HepG2 (cell line): ENCODE results near the gene CMIP. TPM values are rescaled to one million over a fixed set of nuclear protein-coding genes. Genes with fewer than 3 reads are reported as not detected.

ENCODE experiments used
- CBX1 ChIP-seq: IDR thresholded peaks from one replicate; pipeline ENCODE4 v1.6.1; 2016; ENCODE audit warnings: antibody characterized with exemption, low read depth
- GTF2F1 ChIP-seq: fragments of 150-350 bp; IDR thresholded peaks from 2 replicates; pipeline ENCODE4 v1.6.1; 2014; ENCODE audit warnings: low read length
- HOXA3 ChIP-seq: sonication (generic); formaldehyde crosslinking; IDR thresholded peaks from 2 replicates; pipeline ENCODE4 v1.5.0; 2020; ENCODE audit warnings: missing genetic modification reagents
- HOXA7 ChIP-seq: sonication (generic); formaldehyde crosslinking; IDR thresholded peaks from 2 replicates; pipeline ENCODE4 v1.8.1; 2022; ENCODE audit warnings: mild to moderate bottlenecking, missing genetic modification reagents, moderate library complexity
- JUNB ChIP-seq: sonication (generic); formaldehyde crosslinking; IDR thresholded peaks from 2 replicates; pipeline ENCODE4 v1.8.0; 2022; ENCODE audit warnings: missing genetic modification reagents, mild to moderate bottlenecking, borderline replicate concordance
- KLF6 ChIP-seq: IDR thresholded peaks from 2 replicates; pipeline ENCODE4 v1.8.0; 2016; ENCODE audit warnings: missing biosample characterization, missing genetic modification reagents
- MIER2 ChIP-seq: IDR thresholded peaks from 2 replicates; pipeline ENCODE4 v1.6.1; 2016; ENCODE audit warnings: missing biosample characterization, missing genetic modification reagents
- MLLT10 ChIP-seq: sonication (generic); formaldehyde crosslinking; IDR thresholded peaks from 2 replicates; pipeline ENCODE4 v1.4.0; 2020; ENCODE audit warnings: missing genetic modification reagents
- NFKBIZ ChIP-seq: IDR thresholded peaks from 2 replicates; pipeline ENCODE4 v1.6.1; 2018; ENCODE audit warnings: missing genetic modification reagents, missing compliant biosample characterization
- PCBP1 ChIP-seq: fragments of 200-400 bp; formaldehyde crosslinking; IDR thresholded peaks from 2 replicates; pipeline ENCODE4 v1.6.1; 2017; ENCODE audit warnings: mild to moderate bottlenecking, low read depth, low read length, borderline replicate concordance
- PRDM10 ChIP-seq: sonication (generic); formaldehyde crosslinking; IDR thresholded peaks from 2 replicates; pipeline ENCODE4 v1.4.0; 2020; ENCODE audit warnings: low read depth, missing genetic modification reagents
- SMAD1 ChIP-seq: sonication (generic); formaldehyde crosslinking; IDR thresholded peaks from 2 replicates; pipeline ENCODE4 v1.4.0; 2020; ENCODE audit warnings: missing genetic modification reagents, low read depth, mild to moderate bottlenecking, borderline replicate concordance
- SOX5 ChIP-seq: IDR thresholded peaks from 2 replicates; pipeline ENCODE4 v1.6.1; 2016; ENCODE audit warnings: borderline replicate concordance
- SOX6 ChIP-seq, 2 experiments: fragments of 450-650 bp in 1 of 2; sonication (generic) in 1 of 2; formaldehyde crosslinking in 1 of 2; IDR thresholded peaks; 2 replicates each; pipeline versions ENCODE4 v1.4.0 to v1.6.1; 2017 to 2020; ENCODE audit warnings: antibody characterized with exemption in 1 of 2, mild to moderate bottlenecking in 1 of 2, missing genetic modification reagents in 1 of 2
- SP2 ChIP-seq: sonication (generic); formaldehyde crosslinking; IDR thresholded peaks from 2 replicates; pipeline ENCODE4 v1.5.1; 2020; ENCODE audit warnings: mild to moderate bottlenecking, missing genetic modification reagents
- SSRP1 ChIP-seq: IDR thresholded peaks from 2 replicates; pipeline ENCODE4 v1.6.1; 2016; ENCODE audit warnings: control low read depth
- ZBTB21 ChIP-seq: sonication (generic); formaldehyde crosslinking; IDR thresholded peaks from 2 replicates; pipeline ENCODE4 v1.4.0; 2020; ENCODE audit warnings: missing genetic modification reagents
- ZNF138 ChIP-seq: sonication (generic); formaldehyde crosslinking; IDR thresholded peaks from 2 replicates; pipeline ENCODE4 v1.5.0; 2020; ENCODE audit warnings: mild to moderate bottlenecking, low read depth, missing genetic modification reagents
- ZNF441 ChIP-seq: sonication (generic); formaldehyde crosslinking; IDR thresholded peaks from 2 replicates; pipeline ENCODE4 v1.7.0; 2021; ENCODE audit warnings: missing genetic modification reagents, borderline replicate concordance
- ZNF549 ChIP-seq: sonication (generic); formaldehyde crosslinking; IDR thresholded peaks from 2 replicates; pipeline ENCODE4 v1.5.0; 2020; ENCODE audit warnings: missing genetic modification reagents
- ZNF569 ChIP-seq: sonication (generic); formaldehyde crosslinking; IDR thresholded peaks from 2 replicates; pipeline ENCODE4 v1.5.0; 2020; ENCODE audit warnings: mild to moderate bottlenecking, missing genetic modification reagents, moderate library complexity, borderline replicate concordance
- ZNF703 ChIP-seq: sonication (generic); formaldehyde crosslinking; IDR thresholded peaks from 2 replicates; pipeline ENCODE4 v1.5.1; 2020; ENCODE audit warnings: missing genetic modification reagents, mild to moderate bottlenecking, moderate library complexity, borderline replicate concordance
- ZNF766 ChIP-seq: sonication (generic); formaldehyde crosslinking; IDR thresholded peaks from 2 replicates; pipeline ENCODE4 v1.5.0; 2020; ENCODE audit warnings: missing genetic modification reagents, borderline replicate concordance
- ZSCAN9 ChIP-seq: IDR thresholded peaks from 2 replicates; pipeline ENCODE4 v1.6.1; 2016; ENCODE audit warnings: borderline replicate concordance
- polyA plus RNA-seq, 8 experiments: library from polyadenylated mRNA; depleted of rRNA in 3 of 8; stranded (reverse) in 7 of 8; unstranded in 1 of 8; fragments of >200 nt; fragmentation: Illumina TruSeq in 4 of 8; extraction: Trizol in 4 of 8; gene quantifications; 2 replicates each; pipeline versions ENCODE4 v1.2.1 to v1.2.3, GENCODE V29; 2011 to 2016; ENCODE audit warnings: low read depth in 4 of 8, missing spikeins in 1 of 8, mixed read lengths in 1 of 8; ENCODE audit not compliant: insufficient read depth in 1 of 8
- total RNA-seq, 5 experiments: library from RNA; depleted of rRNA; stranded (reverse); fragments of >200 nt; fragmentation: Illumina TruSeq; extraction: Trizol; gene quantifications; 2 replicates each; pipeline ENCODE4 v1.2.3, GENCODE V29; 2016; ENCODE audit warnings: low read depth in 1 of 5
- TF ChIP-seq, protein P1 (sequence below): sonication (generic); formaldehyde crosslinking; IDR thresholded peaks from 2 replicates; pipeline ENCODE4 v1.4.0; 2020; ENCODE audit warnings: low read depth, mild to moderate bottlenecking, missing genetic modification reagents
- TF ChIP-seq, protein P2 (sequence below): sonication (generic); formaldehyde crosslinking; conservative IDR thresholded peaks from 2 replicates; pipeline ENCODE4 v1.4.0; 2020; ENCODE audit warnings: missing genetic modification reagents

CMIP gene
- total and polyA plus RNA-seq, 2 of the 13 experiments (the other 11 are each of a cell fraction or from before 2014, with no cell fraction given), result 10.9 to 18.1 TPM

DNA sequence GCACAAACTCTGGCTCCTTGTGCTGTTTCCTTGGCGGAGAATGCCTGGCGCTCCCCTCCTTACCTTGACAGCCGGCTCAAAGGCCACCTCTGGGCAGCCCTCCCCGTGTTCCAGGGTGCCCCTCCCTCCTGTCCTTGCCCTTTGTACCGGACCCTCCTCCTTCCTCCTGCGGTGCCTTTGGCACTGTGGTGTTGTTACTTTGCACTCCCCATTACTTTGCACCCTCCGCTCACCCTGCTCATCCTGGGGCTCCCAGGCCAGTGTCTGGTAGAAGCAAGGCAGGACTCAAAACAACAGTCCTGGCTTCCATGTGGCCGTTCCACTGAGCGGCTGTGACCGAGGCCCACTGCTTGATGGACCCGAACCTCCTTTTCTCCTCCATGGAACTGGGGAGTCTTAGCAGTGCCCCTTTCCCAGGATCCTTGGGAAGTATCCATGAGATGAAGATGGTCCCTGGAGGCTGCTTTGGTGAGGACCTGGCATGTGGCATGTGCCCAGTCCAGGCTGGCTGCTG is 147.8 kb downstream of the CMIP start (continued):
- peak; percentile 54; the same call in 1 of the 2 replicates for TF ChIP-seq PRDM10 (CRISPR knock-in tag)
- no peak for TF ChIP-seq HOXA7
- peak; percentile 51; the same call in 1 of the 2 replicates for TF ChIP-seq SSRP1
- TF ChIP-seq KLF6 (CRISPR knock-in tag), result no peak
- TF ChIP-seq SMAD1, result no peak
- peak; percentile 84 for TF ChIP-seq HOXA3 (CRISPR knock-in tag)
- TF ChIP-seq JUNB (CRISPR knock-in tag), result no peak
- TF ChIP-seq NFKBIZ (CRISPR knock-in tag), result peak; percentile 43; the same call in 1 of the 2 replicates
- peak; percentile 50 for TF ChIP-seq CBX1
- TF ChIP-seq MIER2 (CRISPR knock-in tag), result no peak
- TF ChIP-seq ZNF138 (CRISPR knock-in tag), result no peak
- TF ChIP-seq ZBTB21 (CRISPR knock-in tag), result no peak
- TF ChIP-seq, protein P1, sequence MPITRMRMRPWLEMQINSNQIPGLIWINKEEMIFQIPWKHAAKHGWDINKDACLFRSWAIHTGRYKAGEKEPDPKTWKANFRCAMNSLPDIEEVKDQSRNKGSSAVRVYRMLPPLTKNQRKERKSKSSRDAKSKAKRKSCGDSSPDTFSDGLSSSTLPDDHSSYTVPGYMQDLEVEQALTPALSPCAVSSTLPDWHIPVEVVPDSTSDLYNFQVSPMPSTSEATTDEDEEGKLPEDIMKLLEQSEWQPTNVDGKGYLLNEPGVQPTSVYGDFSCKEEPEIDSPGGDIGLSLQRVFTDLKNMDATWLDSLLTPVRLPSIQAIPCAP, result no peak
- no peak for TF ChIP-seq SOX6 (IDR thresholded peaks at IDR 0.05)
- TF ChIP-seq SOX6 (CRISPR knock-in tag; IDR thresholded peaks at IDR 0.05), result peak; percentile 70
- no peak for TF ChIP-seq ZNF549 (CRISPR knock-in tag)
- TF ChIP-seq ZSCAN9 (CRISPR knock-in tag), result no peak
- TF ChIP-seq GTF2F1, result no peak
- peak; percentile 58; the same call in 1 of the 2 replicates for TF ChIP-seq SOX5
- TF ChIP-seq ZNF766 (CRISPR knock-in tag), result no peak
- TF ChIP-seq MLLT10, result no peak
- no peak; the same call in 1 of the 2 replicates for TF ChIP-seq ZNF441 (CRISPR knock-in tag)
- no peak for TF ChIP-seq PCBP1
- TF ChIP-seq ZNF703 (CRISPR knock-in tag), result no peak
- no peak for TF ChIP-seq SP2 (CRISPR knock-in tag)
- TF ChIP-seq, protein P2, sequence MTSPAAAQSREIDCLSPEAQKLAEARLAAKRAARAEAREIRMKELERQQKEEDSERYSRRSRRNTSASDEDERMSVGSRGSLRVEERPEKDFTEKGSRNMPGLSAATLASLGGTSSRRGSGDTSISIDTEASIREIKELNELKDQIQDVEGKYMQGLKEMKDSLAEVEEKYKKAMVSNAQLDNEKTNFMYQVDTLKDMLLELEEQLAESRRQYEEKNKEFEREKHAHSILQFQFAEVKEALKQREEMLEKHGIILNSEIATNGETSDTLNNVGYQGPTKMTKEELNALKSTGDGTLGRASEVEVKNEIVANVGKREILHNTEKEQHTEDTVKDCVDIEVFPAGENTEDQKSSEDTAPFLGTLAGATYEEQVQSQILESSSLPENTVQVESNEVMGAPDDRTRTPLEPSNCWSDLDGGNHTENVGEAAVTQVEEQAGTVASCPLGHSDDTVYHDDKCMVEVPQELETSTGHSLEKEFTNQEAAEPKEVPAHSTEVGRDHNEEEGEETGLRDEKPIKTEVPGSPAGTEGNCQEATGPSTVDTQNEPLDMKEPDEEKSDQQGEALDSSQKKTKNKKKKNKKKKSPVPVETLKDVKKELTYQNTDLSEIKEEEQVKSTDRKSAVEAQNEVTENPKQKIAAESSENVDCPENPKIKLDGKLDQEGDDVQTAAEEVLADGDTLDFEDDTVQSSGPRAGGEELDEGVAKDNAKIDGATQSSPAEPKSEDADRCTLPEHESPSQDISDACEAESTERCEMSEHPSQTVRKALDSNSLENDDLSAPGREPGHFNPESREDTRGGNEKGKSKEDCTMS (CRISPR knock-in tag), result no peak
- no peak for TF ChIP-seq ZNF569 (CRISPR knock-in tag)
